Measurements from ENCODE around the gene SCP2.
"Not testable (repeated sequence)": the region's sequence is repeated elsewhere in the genome, so short reads cannot be mapped to it uniquely, and the experiment has no call there.

SCP2 gene

GRCh38 chr1:52976183-52977035 lies 49.3 kb downstream of the SCP2 start:
- DNase-seq (ENCODE audit: low spot score), result no peak
- TF ChIP-seq CTCF (IDR thresholded peaks at IDR 0.05; ENCODE audit: extremely low read depth, missing control alignments), result no peak

GRCh38 chr1:52978045-52978444 lies 51.0 kb downstream of the SCP2 start:
- no peak for DNase-seq (ENCODE audit: low spot score)
- no peak for TF ChIP-seq CTCF (IDR thresholded peaks at IDR 0.05; ENCODE audit: extremely low read depth, missing control alignments)

- not testable (repeated sequence) for DNase-seq (ENCODE audit: low spot score)
Measured at GRCh38 chr1:52992733-52993132, 65.7 kb downstream of the SCP2 start.

GRCh38 chr1:52994656-52995055 lies 67.6 kb downstream of the SCP2 start:
- DNase-seq (ENCODE audit: low spot score), result no peak

GRCh38 chr1:52996653-52997052 lies 69.6 kb downstream of the SCP2 start:
- no peak for DNase-seq (ENCODE audit: low spot score)
- no peak for TF ChIP-seq CTCF (IDR thresholded peaks at IDR 0.05; ENCODE audit: extremely low read depth, missing control alignments)

More at GRCh38 chr1:52994656-52995055, 67.6 kb downstream of the SCP2 start:
- TF ChIP-seq CTCF (IDR thresholded peaks at IDR 0.05; ENCODE audit: extremely low read depth, missing control alignments), result no peak

GRCh38 chr1:53001128-53001527 lies 74.1 kb downstream of the SCP2 start:
- no peak for TF ChIP-seq CTCF (IDR thresholded peaks at IDR 0.05; ENCODE audit: extremely low read depth, missing control alignments)
- DNase-seq (ENCODE audit: low spot score), result no peak

GRCh38 chr1:53006612-53007011 lies 79.5 kb downstream of the SCP2 start:
- not testable (repeated sequence) for DNase-seq (ENCODE audit: low spot score)

- DNase-seq (ENCODE audit: low spot score), result not testable (repeated sequence)
Measured at GRCh38 chr1:53010247-53010646, 83.2 kb downstream of the SCP2 start.

GRCh38 chr1:53011175-53011574 lies 84.1 kb downstream of the SCP2 start:
- no peak for DNase-seq (ENCODE audit: low spot score)
- no peak for TF ChIP-seq CTCF (IDR thresholded peaks at IDR 0.05; ENCODE audit: extremely low read depth, missing control alignments)
